Prostate gland (tissue), 2 donors: ENCODE measurements around the gene ARHGAP26. TPM values are rescaled to one million over a fixed set of nuclear protein-coding genes. Genes with fewer than 3 reads are reported as not detected.

Experiments
- DNase-seq: peaks from one replicate; pipeline ENCODE4 v3.0.0-alpha.2; 2019; ENCODE audit warnings: low spot score
- H3K27ac ChIP-seq, 2 donors: fragments of 200-600 bp; sonication (generic); 2 replicates each; pipeline ENCODE4 v1.5.1; 2017 to 2019
- H3K27me3 ChIP-seq: fragments of 200-600 bp; sonication (generic); replicated peaks from 2 replicates; pipeline ENCODE4 v1.5.1; 2019; ENCODE audit not compliant: insufficient read depth
- H3K36me3 ChIP-seq, 2 donors: fragments of 200-600 bp; sonication (generic); 1 replicate in 1 of 2; 2 replicates in 1 of 2; pipeline versions ENCODE4 v1.5.1 to v1.8.1; 2017 to 2019
- H3K4me1 ChIP-seq: fragments of 200-600 bp; sonication (generic); replicated peaks from 2 replicates; pipeline ENCODE4 v1.5.1; 2019
- H3K4me3 ChIP-seq, 2 donors: fragments of 200-600 bp; sonication (generic); 2 replicates each; pipeline ENCODE4 v1.5.1; 2017 to 2019
- H3K9me3 ChIP-seq: fragments of 200-600 bp; sonication (generic); 2 replicates; pipeline ENCODE4 v1.5.1; 2017
- CTCF ChIP-seq, 4 experiments: fragments of 200-600 bp in 2 of 4; fragments of 450-650 bp in 2 of 4; sonication (generic) in 2 of 4; IDR thresholded peaks; 1 replicate in 3 of 4; 2 replicates in 1 of 4; pipeline ENCODE4 v1.5.1; 2016 to 2019; ENCODE audit warnings: antibody characterized with exemption in 4 of 4, mild to moderate bottlenecking in 2 of 4, moderate library complexity in 2 of 4
- POLR2A ChIP-seq: fragments of 450-650 bp; IDR thresholded peaks from one replicate; pipeline ENCODE4 v1.6.1; 2016; ENCODE audit warnings: antibody characterized with exemption, mild to moderate bottlenecking
- POLR2AphosphoS5 ChIP-seq: sonication (generic); formaldehyde crosslinking; IDR thresholded peaks from one replicate; pipeline ENCODE4 v1.6.1; 2017; ENCODE audit warnings: antibody characterized with exemption
- WGBS: methylation state at CpG from one replicate; pipeline ENCODE4 v1.1.5; 2018; 5-methylcytosine and 5-hydroxymethylcytosine counted together
- intact Hi-C: fragments of 100-400 bp; cut with DNase I; formaldehyde crosslinking; loops from one replicate; pipeline ENCODE4 v1.14.2; 2022
- total RNA-seq, 2 donors: library from RNA; depleted of rRNA; stranded (reverse); fragments of >200 nt; gene quantifications; one replicate each; pipeline ENCODE4 v1.1.0, GENCODE V29; 2016

Gene ARHGAP26
- total RNA-seq, 2 donors from 2014 or later = 11.7 to 39.8 TPM

GRCh38 chr5:143040622-143041021, 270.4 kb downstream of the ARHGAP26 start:
- intact Hi-C loops = no loop called here
- DNase-seq = no peak
- Histone ChIP-seq H3K4me1 (no peaks in the 10 kb centered on the region), H3K9me3 (no peaks in the 10 kb centered on the region), H3K4me3 (no peak overlapping the region), H3K27ac (no peak overlapping the region), H3K27me3 (no peaks in the 10 kb centered on the region), H3K36me3 (no peaks in the 10 kb centered on the region)
- TF ChIP-seq POLR2AphosphoS5 (no peak), CTCF (IDR thresholded peaks at IDR 0.05) (no peak), POLR2A (no peak)
- WGBS = 97% methylated on average over 2 of the region's 2 CpGs

GRCh38 chr5:143041461-143041860, 271.3 kb downstream of the ARHGAP26 start:
- Histone ChIP-seq H3K9me3 (no peaks in the 10 kb centered on the region), H3K4me1 (no peaks in the 10 kb centered on the region), H3K27me3 (no peaks in the 10 kb centered on the region), H3K36me3 (no peaks in the 10 kb centered on the region), H3K27ac (no peak overlapping the region), H3K4me3 (no peak overlapping the region)
- no peak for DNase-seq
- intact Hi-C loops = no loop called here
- WGBS = 70% methylated on average over 7 of the region's 7 CpGs
- TF ChIP-seq POLR2AphosphoS5 (no peak), CTCF (IDR thresholded peaks at IDR 0.05) (no peak), POLR2A (no peak)

GRCh38 chr5:143041972-143042770, 272.0 kb downstream of the ARHGAP26 start:
- Histone ChIP-seq H3K4me1 (no peaks in the 10 kb centered on the region), H3K4me3 (no peak overlapping the region), H3K27me3 (no peaks in the 10 kb centered on the region), H3K27ac (no peak overlapping the region), H3K9me3 (no peaks in the 10 kb centered on the region), H3K36me3 (no peaks in the 10 kb centered on the region)
- TF ChIP-seq CTCF (IDR thresholded peaks at IDR 0.05) = no peak
- no peak for TF ChIP-seq POLR2AphosphoS5
- no peak for TF ChIP-seq POLR2A
- WGBS = 86% methylated on average over 6 of the region's 6 CpGs
- intact Hi-C loops = no loop called here
- no peak for DNase-seq

- intact Hi-C loops = no loop called here
- no peaks in the 10 kb centered on the region for H3K4me1 ChIP-seq
- no peaks in the 10 kb centered on the region for H3K36me3 ChIP-seq
- H3K4me3 ChIP-seq = no peak overlapping the region
- no peak overlapping the region for H3K27ac ChIP-seq
- 93% methylated on average over 4 of the region's 4 CpGs for WGBS
- TF ChIP-seq POLR2A (no peak), POLR2AphosphoS5 (no peak), CTCF (IDR thresholded peaks at IDR 0.05) (no peak)
- H3K27me3 ChIP-seq = no peaks in the 10 kb centered on the region
- H3K9me3 ChIP-seq = no peaks in the 10 kb centered on the region
- no peak for DNase-seq
Measured at GRCh38 chr5:143044265-143044664, 274.1 kb downstream of the ARHGAP26 start.

- DNase-seq = no peak
- intact Hi-C loops = no loop called here
- H3K4me3 ChIP-seq = no peak overlapping the region
- WGBS = 76% methylated on average over 3 of the region's 3 CpGs
- no peaks in the 10 kb centered on the region for H3K36me3 ChIP-seq
- H3K27ac ChIP-seq = no peak overlapping the region
- H3K4me1 ChIP-seq = no peaks in the 10 kb centered on the region
- no peaks in the 10 kb centered on the region for H3K9me3 ChIP-seq
- H3K27me3 ChIP-seq = no peaks in the 10 kb centered on the region
- TF ChIP-seq POLR2A = no peak
- no peak for TF ChIP-seq POLR2AphosphoS5
- TF ChIP-seq CTCF (IDR thresholded peaks at IDR 0.05) = no peak
Measured at GRCh38 chr5:143045062-143045461, 274.9 kb downstream of the ARHGAP26 start.
